ENCODE data around the gene ALDH1B1.

Gene ALDH1B1

DNA sequence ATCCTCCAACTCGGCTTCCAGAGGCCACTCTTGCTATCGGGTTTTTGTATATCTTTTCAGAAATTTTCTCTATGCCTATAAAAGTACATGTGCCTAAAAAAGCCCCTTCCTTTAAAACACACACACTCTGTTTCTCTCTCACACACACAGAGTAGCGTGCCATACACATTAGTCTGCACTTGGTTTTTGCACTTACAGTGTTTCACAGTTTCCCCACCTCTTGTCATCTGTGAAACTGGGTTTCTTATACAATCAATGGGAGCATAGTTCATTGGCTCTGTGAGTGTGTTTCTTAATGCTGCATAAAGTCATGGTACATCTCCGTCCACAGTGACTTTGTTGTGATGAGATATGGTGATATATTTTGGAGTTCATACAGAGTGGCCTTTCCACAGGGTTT is 32.4 kb downstream of the ALDH1B1 start:
- TF ChIP-seq FOXP2 (optimal IDR thresholded peaks at IDR 0.05; ENCODE audit: borderline replicate concordance, extremely low read depth, extremely low read length, insufficient read depth) (no peak), SIN3A (IDR thresholded peaks at IDR 0.05; ENCODE audit: borderline replicate concordance, insufficient read depth, low read length) (no peak), POLR2AphosphoS5 (IDR thresholded peaks at IDR 0.05; ENCODE audit: low read depth, low read length) (no peak), TAF1 (IDR thresholded peaks at IDR 0.05; ENCODE audit: borderline replicate concordance, insufficient read depth, low read length) (no peak)
- TF ChIP-seq, protein P1, sequence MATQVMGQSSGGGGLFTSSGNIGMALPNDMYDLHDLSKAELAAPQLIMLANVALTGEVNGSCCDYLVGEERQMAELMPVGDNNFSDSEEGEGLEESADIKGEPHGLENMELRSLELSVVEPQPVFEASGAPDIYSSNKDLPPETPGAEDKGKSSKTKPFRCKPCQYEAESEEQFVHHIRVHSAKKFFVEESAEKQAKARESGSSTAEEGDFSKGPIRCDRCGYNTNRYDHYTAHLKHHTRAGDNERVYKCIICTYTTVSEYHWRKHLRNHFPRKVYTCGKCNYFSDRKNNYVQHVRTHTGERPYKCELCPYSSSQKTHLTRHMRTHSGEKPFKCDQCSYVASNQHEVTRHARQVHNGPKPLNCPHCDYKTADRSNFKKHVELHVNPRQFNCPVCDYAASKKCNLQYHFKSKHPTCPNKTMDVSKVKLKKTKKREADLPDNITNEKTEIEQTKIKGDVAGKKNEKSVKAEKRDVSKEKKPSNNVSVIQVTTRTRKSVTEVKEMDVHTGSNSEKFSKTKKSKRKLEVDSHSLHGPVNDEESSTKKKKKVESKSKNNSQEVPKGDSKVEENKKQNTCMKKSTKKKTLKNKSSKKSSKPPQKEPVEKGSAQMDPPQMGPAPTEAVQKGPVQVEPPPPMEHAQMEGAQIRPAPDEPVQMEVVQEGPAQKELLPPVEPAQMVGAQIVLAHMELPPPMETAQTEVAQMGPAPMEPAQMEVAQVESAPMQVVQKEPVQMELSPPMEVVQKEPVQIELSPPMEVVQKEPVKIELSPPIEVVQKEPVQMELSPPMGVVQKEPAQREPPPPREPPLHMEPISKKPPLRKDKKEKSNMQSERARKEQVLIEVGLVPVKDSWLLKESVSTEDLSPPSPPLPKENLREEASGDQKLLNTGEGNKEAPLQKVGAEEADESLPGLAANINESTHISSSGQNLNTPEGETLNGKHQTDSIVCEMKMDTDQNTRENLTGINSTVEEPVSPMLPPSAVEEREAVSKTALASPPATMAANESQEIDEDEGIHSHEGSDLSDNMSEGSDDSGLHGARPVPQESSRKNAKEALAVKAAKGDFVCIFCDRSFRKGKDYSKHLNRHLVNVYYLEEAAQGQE (IDR thresholded peaks at IDR 0.05; ENCODE audit: insufficient read depth in 1 of 2, low read depth in 2 of 2, low read length in 2 of 2), result no peak

DNA sequence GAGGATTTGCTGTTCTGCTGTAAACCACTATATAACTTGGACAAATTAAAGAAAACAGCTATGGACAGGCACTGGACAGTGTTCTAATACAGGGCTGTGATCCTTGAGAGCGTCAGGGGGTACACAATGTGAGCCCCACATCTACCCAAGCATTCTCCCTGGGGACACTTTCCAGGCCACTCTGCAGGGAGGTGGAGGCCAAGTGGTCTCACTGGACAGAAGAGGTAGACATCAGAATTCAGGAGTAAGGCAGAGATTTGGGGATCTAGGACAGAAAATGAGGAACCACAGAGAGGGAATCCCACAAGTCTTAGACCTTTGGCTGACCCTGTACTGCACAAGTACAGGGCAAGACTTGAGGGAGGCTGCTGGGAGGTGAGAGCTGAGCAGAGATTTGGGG is 35.6 kb downstream of the ALDH1B1 start:
- TF ChIP-seq, protein P1 (IDR thresholded peaks at IDR 0.05; ENCODE audit: insufficient read depth in 1 of 2, low read depth in 2 of 2, low read length in 2 of 2), result no peak
- TF ChIP-seq FOXP2 (optimal IDR thresholded peaks at IDR 0.05; ENCODE audit: borderline replicate concordance, extremely low read depth, extremely low read length, insufficient read depth), result no peak
- no peak for TF ChIP-seq TAF1 (IDR thresholded peaks at IDR 0.05; ENCODE audit: borderline replicate concordance, insufficient read depth, low read length)
- TF ChIP-seq POLR2AphosphoS5 (IDR thresholded peaks at IDR 0.05; ENCODE audit: low read depth, low read length), result no peak
- no peak for TF ChIP-seq SIN3A (IDR thresholded peaks at IDR 0.05; ENCODE audit: borderline replicate concordance, insufficient read depth, low read length)

DNA sequence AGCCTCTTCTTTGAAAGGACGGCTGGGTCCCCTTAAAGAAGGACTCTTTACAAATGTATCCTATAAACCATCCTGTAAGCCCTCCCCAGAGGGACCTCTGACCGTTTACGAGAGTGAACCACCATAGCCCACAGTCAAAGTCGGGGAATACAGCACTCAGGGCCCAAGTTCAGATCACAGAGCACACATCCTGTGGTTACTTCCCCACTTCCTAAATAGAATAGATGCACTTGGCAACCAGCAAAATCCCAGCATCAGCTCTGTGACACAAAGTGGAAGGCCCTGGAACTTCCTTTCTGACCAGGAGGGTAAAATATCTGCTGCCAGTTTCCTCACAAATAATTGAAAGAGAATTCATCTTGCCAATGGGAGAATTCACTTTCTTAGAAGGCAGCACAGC is 38.6 kb downstream of the ALDH1B1 start:
- TF ChIP-seq SIN3A (IDR thresholded peaks at IDR 0.05; ENCODE audit: borderline replicate concordance, insufficient read depth, low read length) (no peak), POLR2AphosphoS5 (IDR thresholded peaks at IDR 0.05; ENCODE audit: low read depth, low read length) (no peak)

DNA sequence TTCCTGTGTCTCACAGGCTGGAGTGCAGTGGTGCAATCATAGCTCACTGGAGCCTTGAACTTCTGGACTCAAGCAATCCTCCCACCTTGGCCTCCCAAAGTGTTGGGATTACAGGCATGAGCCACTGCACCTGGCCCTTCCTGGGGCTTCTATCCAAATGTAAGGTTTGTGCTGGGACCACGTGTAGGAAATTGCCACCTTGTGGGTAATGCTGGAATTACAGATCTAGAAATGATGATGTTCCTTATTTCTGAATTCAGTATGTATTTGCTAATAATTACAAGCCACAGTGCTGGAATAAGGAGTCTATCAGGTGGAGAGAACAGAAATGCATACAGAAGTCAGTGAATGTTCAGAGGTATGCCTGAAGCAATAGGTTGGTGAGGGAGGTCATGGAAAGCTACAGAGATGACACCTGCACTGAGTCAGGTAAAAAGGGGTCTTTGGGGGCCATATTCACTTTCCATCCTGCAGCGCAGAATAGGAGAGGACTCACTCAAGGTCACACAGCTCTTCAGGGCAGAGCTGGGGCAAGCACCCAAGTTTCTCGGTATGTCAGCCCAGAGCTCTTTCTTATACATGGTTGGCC is 40.5 kb downstream of the ALDH1B1 start:
- TF ChIP-seq POLR2AphosphoS5 (IDR thresholded peaks at IDR 0.05; ENCODE audit: low read depth, low read length) (no peak), SIN3A (IDR thresholded peaks at IDR 0.05; ENCODE audit: borderline replicate concordance, insufficient read depth, low read length) (no peak), FOXP2 (optimal IDR thresholded peaks at IDR 0.05; ENCODE audit: borderline replicate concordance, extremely low read depth, extremely low read length, insufficient read depth) (no peak), TAF1 (IDR thresholded peaks at IDR 0.05; ENCODE audit: borderline replicate concordance, insufficient read depth, low read length) (no peak)
- TF ChIP-seq, protein P1 (IDR thresholded peaks at IDR 0.05; ENCODE audit: insufficient read depth in 1 of 2, low read depth in 2 of 2, low read length in 2 of 2), result no peak

DNA sequence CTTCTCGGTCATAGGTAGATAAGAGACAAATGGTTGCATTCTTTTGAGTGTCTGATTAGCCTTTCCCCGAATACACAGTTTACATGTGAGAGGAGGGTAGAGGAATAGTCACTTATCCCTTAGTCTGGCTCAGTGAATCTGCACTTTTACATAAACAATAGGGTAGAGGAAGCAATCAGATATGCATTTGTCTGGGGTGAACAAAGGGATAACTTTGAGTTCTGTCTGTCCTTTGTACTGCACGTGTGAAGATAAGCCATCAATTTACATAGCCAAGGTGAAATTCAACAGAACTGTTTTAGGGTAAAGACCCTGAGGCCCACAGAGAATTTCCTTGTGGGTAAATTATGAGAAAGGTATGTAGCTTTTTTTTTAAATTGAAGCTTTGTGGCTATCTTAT is 41.9 kb downstream of the ALDH1B1 start:
- TF ChIP-seq POLR2AphosphoS5 (IDR thresholded peaks at IDR 0.05; ENCODE audit: low read depth, low read length) (no peak), SIN3A (IDR thresholded peaks at IDR 0.05; ENCODE audit: borderline replicate concordance, insufficient read depth, low read length) (no peak), FOXP2 (optimal IDR thresholded peaks at IDR 0.05; ENCODE audit: borderline replicate concordance, extremely low read depth, extremely low read length, insufficient read depth) (no peak), TAF1 (IDR thresholded peaks at IDR 0.05; ENCODE audit: borderline replicate concordance, insufficient read depth, low read length) (no peak)
- TF ChIP-seq, protein P1 (IDR thresholded peaks at IDR 0.05; ENCODE audit: insufficient read depth in 1 of 2, low read depth in 2 of 2, low read length in 2 of 2), result no peak

Data from PFSK-1 (cell line).